SU-DHL-6 (cell line): ENCODE measurements around the gene HIKESHI.

ENCODE experiments used
- H2AFZ ChIP-seq: fragments of 200-600 bp; sonication (generic); 2 replicates; pipeline ENCODE4 v1.6.1; 2014; ENCODE audit warnings: low read depth, mild to moderate bottlenecking, moderate library complexity, mixed read lengths, antibody characterized with exemption, low read length; ENCODE audit not compliant: severe bottlenecking
- H3F3A ChIP-seq: fragments of 200-600 bp; shearing (Covaris generic); 2 replicates; pipeline ENCODE4 v1.6.0; 2016; ENCODE audit warnings: antibody characterized with exemption, mild to moderate bottlenecking; ENCODE audit not compliant: insufficient read depth
- H3K27ac ChIP-seq: fragments of 200-600 bp; sonication (generic); 2 replicates; pipeline ENCODE4 v1.5.1; 2016; ENCODE audit warnings: low read depth, mild to moderate bottlenecking, low read length, moderate library complexity, mixed read lengths
- H3K27me3 ChIP-seq: fragments of 200-600 bp; sonication (generic), shearing (Covaris generic); 2 replicates; pipeline ENCODE4 v1.6.0; 2014; ENCODE audit warnings: mild to moderate bottlenecking, low read length
- H3K36me3 ChIP-seq: fragments of 200-600 bp; sonication (generic); 2 replicates; pipeline ENCODE4 v1.6.1; 2014; ENCODE audit warnings: mild to moderate bottlenecking, low read length, mixed read lengths
- H3K4me2 ChIP-seq: fragments of 300-600, 200-600 bp; shearing (Covaris generic), sonication (generic); 2 replicates; pipeline ENCODE4 v1.6.0; 2014; ENCODE audit warnings: low read length, low read depth, mild to moderate bottlenecking; ENCODE audit not compliant: poor library complexity, severe bottlenecking
- H3K4me3 ChIP-seq: fragments of 200-600 bp; sonication (generic); 2 replicates; pipeline ENCODE4 v1.5.1; 2014; ENCODE audit warnings: antibody characterized with exemption, low read length, mild to moderate bottlenecking, mixed read lengths; ENCODE audit not compliant: insufficient read depth, poor library complexity, severe bottlenecking
- H3K79me2 ChIP-seq: fragments of 200-600 bp; sonication (generic); 2 replicates; pipeline ENCODE4 v1.6.1; 2014; ENCODE audit warnings: mild to moderate bottlenecking, low read length, moderate library complexity; ENCODE audit not compliant: insufficient read depth
- H3K9ac ChIP-seq: fragments of 200-600 bp; sonication (generic); 2 replicates; pipeline ENCODE4 v1.7.0; 2014; ENCODE audit warnings: mild to moderate bottlenecking, low read length
- H3K9me2 ChIP-seq: fragments of 200-600 bp; sonication (generic); replicated peaks from 2 replicates; pipeline ENCODE4 v1.6.1; 2014; ENCODE audit warnings: low read length; ENCODE audit not compliant: insufficient read depth
- H3K9me3 ChIP-seq: fragments of 200-600 bp; sonication (generic); 2 replicates; pipeline ENCODE4 v1.6.1; 2014; ENCODE audit warnings: low read length, mixed read lengths; ENCODE audit not compliant: insufficient read depth
- H4K20me1 ChIP-seq: fragments of 200-600 bp; sonication (generic); 2 replicates; pipeline ENCODE4 v1.6.1; 2014; ENCODE audit warnings: low read depth, mild to moderate bottlenecking, antibody characterized with exemption, low read length, moderate library complexity, mixed read lengths
- EZH2phosphoT487 ChIP-seq: fragments of 200-600 bp; sonication (generic), shearing (Covaris generic); conservative IDR thresholded peaks from 2 replicates; pipeline ENCODE4 v1.6.1; 2018; ENCODE audit warnings: mild to moderate bottlenecking, antibody characterized with exemption, low read length, moderate library complexity, mixed read lengths
- TF ChIP-seq, protein P1 (sequence below): fragments of 200-600 bp; sonication (generic); IDR thresholded peaks from one replicate; pipeline ENCODE4 v1.5.1; 2017; ENCODE audit warnings: antibody characterized with exemption, mild to moderate bottlenecking, low read length, moderate library complexity; ENCODE audit not compliant: insufficient read depth, poor library complexity, severe bottlenecking

HIKESHI gene

GRCh38 chr11:86335131-86335767, 33.2 kb downstream of the HIKESHI start:
- Histone ChIP-seq H3K36me3 (peaks cover 17% of the 10 kb centered on the region; the same call in 1 of the 2 replicates), H3K9ac (no peak overlapping the region), H3K9me2 (no peaks in the 10 kb centered on the region), H3F3A (no peaks in the 10 kb centered on the region; the same call in 1 of the 2 replicates), H3K27ac (no peak overlapping the region), H3K4me2 (no peak overlapping the region), H3K27me3 (no peaks in the 10 kb centered on the region), H3K79me2 (no peaks in the 10 kb centered on the region), H3K9me3 (no peaks in the 10 kb centered on the region), H4K20me1 (no peaks in the 10 kb centered on the region; the same call in 1 of the 2 replicates), H3K4me3 (no peak overlapping the region), H2AFZ (no peak overlapping the region)
- TF ChIP-seq, protein P1, sequence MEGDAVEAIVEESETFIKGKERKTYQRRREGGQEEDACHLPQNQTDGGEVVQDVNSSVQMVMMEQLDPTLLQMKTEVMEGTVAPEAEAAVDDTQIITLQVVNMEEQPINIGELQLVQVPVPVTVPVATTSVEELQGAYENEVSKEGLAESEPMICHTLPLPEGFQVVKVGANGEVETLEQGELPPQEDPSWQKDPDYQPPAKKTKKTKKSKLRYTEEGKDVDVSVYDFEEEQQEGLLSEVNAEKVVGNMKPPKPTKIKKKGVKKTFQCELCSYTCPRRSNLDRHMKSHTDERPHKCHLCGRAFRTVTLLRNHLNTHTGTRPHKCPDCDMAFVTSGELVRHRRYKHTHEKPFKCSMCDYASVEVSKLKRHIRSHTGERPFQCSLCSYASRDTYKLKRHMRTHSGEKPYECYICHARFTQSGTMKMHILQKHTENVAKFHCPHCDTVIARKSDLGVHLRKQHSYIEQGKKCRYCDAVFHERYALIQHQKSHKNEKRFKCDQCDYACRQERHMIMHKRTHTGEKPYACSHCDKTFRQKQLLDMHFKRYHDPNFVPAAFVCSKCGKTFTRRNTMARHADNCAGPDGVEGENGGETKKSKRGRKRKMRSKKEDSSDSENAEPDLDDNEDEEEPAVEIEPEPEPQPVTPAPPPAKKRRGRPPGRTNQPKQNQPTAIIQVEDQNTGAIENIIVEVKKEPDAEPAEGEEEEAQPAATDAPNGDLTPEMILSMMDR, result no peak
- TF ChIP-seq EZH2phosphoT487, result no peak

DNA sequence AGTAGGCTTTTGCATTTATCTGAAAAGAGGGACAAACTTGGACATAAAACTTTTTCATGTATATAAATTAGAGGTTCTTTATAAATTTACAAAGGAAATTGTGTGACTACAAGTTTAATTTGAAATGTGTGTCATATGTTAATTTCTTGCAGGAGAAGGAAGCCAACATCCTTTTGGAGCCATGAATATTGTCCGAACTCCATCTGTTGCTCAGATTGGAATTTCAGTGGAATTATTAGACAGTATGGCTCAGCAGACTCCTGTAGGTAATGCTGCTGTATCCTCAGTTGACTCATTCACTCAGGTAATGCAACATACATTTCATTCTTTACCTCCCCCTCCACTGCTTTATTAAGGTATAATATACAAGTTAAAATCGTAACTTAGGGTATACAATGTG, 35.2 kb downstream of the HIKESHI start:
- H3K36me3 ChIP-seq, result peaks cover 23% of the 10 kb centered on the region; the same call in 1 of the 2 replicates
- no peak for TF ChIP-seq EZH2phosphoT487
- TF ChIP-seq, protein P1, result no peak
- H3K79me2 ChIP-seq, result peaks cover 10% of the 10 kb centered on the region; the same call in 1 of the 2 replicates
- no peak overlapping the region for H3K4me2 ChIP-seq
- H3F3A ChIP-seq, result no peaks in the 10 kb centered on the region
- no peak overlapping the region for H3K27ac ChIP-seq
- H3K4me3 ChIP-seq, result no peak overlapping the region
- no peaks in the 10 kb centered on the region for H3K9me3 ChIP-seq
- H3K27me3 ChIP-seq, result no peaks in the 10 kb centered on the region
- no peak overlapping the region for H2AFZ ChIP-seq
- no peaks in the 10 kb centered on the region; the same call in 1 of the 2 replicates for H4K20me1 ChIP-seq
- H3K9me2 ChIP-seq, result no peaks in the 10 kb centered on the region
- H3K9ac ChIP-seq, result no peak overlapping the region

GRCh38 chr11:86341382-86341781, 39.3 kb downstream of the HIKESHI start:
- TF ChIP-seq, protein P1, result no peak
- no peak for TF ChIP-seq EZH2phosphoT487
- no peak overlapping the region for H2AFZ ChIP-seq
- H3K36me3 ChIP-seq, result peaks cover 31% of the 10 kb centered on the region; the same call in 1 of the 2 replicates
- H3K9ac ChIP-seq, result no peak overlapping the region
- H3K79me2 ChIP-seq, result peaks cover 34% of the 10 kb centered on the region
- H3K27me3 ChIP-seq, result no peaks in the 10 kb centered on the region
- H3K4me3 ChIP-seq, result no peak overlapping the region
- H3K9me3 ChIP-seq, result no peaks in the 10 kb centered on the region
- no peaks in the 10 kb centered on the region for H4K20me1 ChIP-seq
- no peak overlapping the region for H3K27ac ChIP-seq
- no peaks in the 10 kb centered on the region for H3K9me2 ChIP-seq
- no peaks in the 10 kb centered on the region for H3F3A ChIP-seq
- no peak overlapping the region for H3K4me2 ChIP-seq
